HG03159 (cell line): Measurements from ENCODE around the gene ZBTB7B.
A peak's percentile ranks its signal among the peaks of the same experiment; 100 is the strongest.

Experiments used
- ATAC-seq: cut with Tn5 transposase; IDR thresholded peaks from one replicate; pipeline ENCODE4 v1.9.1; 2021; ENCODE audit warnings: mild to moderate bottlenecking, moderate library complexity; ENCODE audit not compliant: unreplicated experiment

Gene ZBTB7B

DNA sequence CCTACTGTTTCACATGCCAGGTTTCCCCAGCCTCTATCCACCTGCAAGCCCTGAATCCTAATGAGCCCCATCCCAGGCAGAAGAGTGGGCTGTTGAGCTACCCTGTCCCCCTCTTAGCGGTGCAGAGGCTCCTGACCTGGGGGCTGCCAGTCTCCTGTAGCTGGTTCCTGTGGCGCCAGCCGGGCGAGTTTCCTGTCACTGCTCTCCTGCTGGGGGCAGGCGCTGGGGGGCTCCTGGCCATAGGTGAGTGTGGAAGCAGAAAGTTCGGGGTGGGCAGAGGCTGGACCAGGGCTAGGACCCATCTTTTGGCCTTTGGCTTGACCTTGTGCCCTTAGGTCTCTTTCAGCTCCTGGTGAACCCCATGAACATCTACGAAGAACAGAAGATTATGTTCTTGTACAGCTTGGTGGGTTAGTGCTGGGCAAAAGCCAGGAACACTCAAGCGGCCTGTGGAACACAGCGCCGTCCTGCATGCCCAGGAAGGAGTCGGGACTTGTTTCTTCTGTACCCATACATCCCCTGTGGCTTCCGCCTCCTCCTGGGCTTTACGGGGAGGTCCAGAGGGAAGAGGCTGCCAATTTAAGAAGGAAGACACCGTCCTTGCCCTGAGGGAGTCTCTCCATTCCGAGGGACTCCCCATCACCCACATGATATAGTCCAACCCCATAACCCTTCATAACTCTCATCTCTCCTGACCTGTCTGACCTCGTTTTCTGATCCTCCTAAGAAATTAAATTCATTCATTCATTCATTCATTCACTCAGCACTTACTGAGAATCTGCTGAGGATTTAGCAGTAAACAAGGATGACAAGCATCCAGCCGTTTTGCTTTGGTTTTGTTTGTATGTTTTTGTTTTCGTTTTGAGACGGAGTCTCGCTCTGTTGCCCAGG is 32.0 kb downstream of the ZBTB7B start:
- no peak for ATAC-seq

DNA sequence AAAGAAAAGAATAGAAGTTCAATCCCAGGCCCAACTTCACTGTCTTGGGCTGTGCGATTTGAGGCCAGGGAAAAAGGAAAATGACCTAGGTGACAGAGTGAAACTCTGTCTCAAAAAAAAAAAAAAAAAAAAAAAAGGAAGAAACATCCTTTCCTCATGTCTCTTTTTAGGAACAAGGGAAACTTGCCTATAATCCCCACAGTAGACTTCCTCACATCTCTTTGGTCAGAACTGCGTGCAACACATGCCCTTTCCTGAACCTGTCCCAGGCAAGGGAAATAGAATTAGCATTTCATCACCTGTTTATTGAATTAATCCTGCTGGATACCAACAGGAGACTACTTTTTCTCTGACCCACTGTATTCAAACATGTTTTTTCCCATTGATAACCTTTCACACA is 33.3 kb downstream of the ZBTB7B start:
- no peak for ATAC-seq

GRCh38 chr1:155037043-155037442 is 34.4 kb downstream of the ZBTB7B start:
- ATAC-seq, result no peak

DNA sequence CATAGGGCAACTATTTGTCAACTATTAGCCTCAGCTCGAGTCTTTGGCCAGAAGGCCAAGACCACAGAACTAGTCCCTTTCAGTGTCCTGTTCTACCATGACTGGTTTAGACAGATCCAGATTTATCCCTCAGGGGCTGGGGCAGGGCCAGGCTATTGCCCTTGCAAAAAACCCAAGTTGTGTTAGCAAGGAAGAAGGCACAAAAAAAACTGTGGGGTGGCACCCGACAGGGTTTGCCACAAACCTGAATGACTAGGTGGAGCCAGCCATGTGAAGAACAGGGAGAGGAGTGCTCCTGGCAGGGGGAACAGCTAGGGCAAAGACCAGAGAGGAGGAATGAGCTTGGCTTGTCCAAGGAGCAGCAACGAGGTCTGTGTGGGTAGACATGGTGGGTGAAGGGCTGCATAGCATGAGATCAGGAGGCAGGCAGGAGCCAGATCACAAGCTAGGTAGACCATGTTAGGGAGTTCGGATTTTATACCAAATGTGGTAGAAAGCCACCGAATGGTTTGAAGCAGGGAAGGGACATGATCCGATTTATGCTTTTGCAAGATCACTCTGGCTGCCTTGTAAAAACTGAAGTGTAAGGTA is 35.3 kb downstream of the ZBTB7B start:
- ATAC-seq, result no peak

DNA sequence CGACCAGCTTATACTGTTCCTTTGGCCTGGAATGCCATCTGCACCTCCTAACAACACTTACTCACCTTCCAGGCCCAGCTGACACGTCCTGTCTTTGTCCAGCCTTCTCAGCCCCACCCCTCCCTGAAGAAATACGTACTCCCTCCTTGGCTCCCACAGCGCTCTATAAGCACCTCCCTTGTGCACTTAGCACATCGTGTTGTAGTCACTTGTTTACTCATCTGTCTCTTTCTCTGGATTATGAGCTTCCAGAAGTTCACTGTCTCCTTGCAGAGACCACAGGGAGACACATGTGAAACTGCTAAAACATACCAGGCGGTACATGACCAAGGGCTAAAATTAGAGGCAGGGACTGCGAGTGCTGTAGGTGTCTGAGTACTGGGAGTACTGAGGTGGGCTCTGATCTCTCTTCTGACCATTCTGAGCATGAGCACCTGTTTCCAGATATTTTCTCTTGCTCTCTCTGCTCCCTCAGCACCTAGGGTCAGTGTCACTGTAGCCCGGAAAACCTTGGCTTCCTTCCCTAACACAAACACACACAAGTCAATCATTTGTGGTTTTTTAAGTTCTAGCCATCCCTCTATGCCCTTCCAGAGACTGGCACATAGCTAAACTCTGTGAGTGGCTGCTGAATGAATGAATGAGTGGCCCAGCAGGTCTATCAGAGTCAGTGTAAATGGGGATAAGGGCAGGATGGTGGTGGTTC is 36.2 kb downstream of the ZBTB7B start:
- ATAC-seq, result no peak

DNA sequence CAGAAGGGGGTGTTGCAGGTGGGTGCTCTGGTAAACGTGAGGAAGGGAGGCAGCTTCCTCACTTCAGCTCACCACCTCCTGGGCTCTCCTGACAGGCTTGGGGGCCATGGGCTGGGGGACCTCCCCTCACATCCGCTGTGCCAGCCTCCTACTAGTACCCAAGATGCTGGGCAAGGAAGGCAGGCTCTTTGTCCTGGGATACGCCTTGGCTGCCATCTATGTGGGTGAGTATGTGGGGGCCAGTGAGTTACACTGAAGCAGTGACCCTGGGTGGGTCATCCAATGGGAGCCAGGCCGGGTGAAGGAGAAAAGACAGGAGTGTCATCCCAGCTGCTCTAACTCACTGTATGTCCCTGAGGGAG is 36.7 kb downstream of the ZBTB7B start:
- ATAC-seq, result no peak

DNA sequence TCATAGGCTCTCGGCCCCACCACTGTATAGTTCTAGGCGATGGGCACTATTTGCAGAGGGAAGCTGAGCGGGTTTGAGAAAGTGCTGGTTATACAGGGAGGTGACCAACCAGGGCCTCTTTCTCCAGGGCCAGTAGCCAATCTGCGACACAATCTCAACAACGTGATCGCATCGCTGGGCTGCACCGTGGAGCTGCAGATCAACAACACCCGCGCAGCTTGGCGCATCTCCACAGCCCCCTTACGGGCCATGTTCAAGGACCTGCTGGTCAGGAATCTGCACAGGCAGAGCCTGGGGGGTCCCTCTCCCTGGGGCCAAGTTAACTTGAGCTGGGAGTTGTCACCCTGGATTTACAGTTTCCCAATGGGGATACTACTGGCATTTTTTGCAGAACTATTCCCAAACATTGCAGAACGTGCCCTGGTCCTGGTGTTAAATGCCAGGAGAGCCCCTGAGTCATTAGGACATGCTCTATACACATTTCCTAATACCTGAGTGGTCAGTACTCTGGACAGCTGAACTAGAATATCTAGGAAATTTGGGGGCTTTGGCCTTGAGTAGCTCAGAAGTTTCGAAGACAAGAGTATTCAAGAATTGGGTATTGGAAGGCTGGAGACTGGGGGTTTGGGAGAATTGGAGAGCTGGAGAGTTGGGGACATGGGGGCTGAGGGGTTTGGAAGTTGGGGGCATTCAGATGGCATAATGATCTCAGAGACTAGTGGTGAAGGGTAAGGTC is 37.9 kb downstream of the ZBTB7B start:
- ATAC-seq, result no peak

- ATAC-seq, result no peak
Observed at GRCh38 chr1:155042789-155043188, 40.2 kb downstream of the ZBTB7B start.

- ATAC-seq, result no peak
Observed at GRCh38 chr1:155043301-155043702, 40.7 kb downstream of the ZBTB7B start.

DNA sequence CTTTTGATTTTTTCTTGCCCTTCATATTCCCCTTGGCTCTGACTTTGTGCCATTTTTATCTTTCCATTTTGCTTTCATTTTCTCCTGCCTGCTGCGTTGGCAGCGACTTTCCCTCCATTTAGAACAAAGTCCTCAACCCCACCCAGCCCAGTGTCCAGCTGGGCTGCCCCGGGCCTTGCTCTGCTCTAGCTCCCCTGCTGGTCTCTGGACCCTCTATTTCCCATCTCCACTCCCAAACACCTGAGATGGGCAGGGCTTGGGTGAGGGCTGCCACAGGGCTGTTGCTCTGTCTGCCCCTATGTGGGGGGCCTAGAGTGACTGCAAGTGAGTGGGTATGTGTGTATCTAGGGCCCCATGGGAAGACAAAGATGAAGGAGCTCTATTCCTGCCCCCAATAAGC is 41.2 kb downstream of the ZBTB7B start:
- ATAC-seq, result no peak

DNA sequence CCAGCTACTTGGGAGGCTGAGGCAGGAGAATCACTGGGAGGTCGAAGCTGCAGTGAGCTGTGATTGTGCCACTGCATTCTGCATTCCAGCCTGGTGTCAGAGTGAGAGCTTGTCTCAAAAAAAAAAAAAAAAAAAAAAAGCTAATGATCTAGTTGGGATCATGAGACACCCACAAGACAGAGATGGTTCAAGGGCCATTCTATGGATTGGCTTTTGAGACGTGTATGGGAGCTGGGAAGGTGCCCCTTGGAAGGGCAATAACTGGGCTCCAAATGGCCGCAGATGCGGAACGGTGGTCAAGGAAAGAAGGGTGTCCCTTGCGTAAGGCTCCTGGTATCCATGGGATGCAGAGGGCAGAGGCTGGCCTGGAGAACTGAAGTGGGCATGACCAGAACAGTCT is 41.8 kb downstream of the ZBTB7B start:
- ATAC-seq, result no peak

DNA sequence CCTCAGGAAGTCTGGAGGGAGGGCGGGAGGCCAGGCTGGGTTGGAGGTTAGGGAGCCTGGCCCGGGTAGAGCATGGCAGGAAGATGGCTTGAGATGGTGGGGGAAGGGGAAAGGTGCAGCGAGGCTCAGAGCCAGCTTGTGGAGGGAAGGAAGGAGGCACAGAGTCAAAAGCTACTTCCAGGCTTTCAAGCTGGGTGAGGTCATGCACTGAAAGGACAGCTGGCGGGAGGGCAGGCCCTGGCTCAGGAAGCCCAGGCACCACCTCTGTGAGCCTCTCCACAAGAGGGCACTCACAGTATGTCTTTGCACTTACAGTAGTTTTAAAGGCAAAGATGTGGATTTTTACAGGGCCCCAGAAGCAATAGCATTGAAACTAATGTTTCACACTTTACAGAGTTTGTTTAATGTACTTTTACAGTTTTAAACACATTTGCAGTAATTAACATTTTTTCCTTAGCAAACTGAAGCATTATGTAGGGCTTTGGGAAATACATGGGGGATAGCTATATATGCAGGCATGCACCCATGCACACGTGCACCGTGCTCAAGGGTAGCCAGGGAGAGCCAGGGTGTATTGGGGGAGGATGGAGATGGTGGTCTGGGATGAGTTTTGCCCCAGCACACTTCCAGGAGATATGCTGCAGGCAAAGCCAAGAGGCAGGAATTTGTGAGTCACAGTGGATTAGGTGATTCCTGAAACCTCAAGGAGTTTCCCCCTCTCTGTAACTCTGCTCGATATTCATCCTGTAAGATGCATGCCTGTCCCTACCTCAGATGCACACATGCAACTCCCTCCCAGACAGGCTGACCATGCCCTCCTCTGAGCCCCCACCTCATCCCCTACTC is 42.4 kb downstream of the ZBTB7B start:
- no peak for ATAC-seq

GRCh38 chr1:155048449-155049334 is 46.1 kb downstream of the ZBTB7B start:
- no peak for ATAC-seq

DNA sequence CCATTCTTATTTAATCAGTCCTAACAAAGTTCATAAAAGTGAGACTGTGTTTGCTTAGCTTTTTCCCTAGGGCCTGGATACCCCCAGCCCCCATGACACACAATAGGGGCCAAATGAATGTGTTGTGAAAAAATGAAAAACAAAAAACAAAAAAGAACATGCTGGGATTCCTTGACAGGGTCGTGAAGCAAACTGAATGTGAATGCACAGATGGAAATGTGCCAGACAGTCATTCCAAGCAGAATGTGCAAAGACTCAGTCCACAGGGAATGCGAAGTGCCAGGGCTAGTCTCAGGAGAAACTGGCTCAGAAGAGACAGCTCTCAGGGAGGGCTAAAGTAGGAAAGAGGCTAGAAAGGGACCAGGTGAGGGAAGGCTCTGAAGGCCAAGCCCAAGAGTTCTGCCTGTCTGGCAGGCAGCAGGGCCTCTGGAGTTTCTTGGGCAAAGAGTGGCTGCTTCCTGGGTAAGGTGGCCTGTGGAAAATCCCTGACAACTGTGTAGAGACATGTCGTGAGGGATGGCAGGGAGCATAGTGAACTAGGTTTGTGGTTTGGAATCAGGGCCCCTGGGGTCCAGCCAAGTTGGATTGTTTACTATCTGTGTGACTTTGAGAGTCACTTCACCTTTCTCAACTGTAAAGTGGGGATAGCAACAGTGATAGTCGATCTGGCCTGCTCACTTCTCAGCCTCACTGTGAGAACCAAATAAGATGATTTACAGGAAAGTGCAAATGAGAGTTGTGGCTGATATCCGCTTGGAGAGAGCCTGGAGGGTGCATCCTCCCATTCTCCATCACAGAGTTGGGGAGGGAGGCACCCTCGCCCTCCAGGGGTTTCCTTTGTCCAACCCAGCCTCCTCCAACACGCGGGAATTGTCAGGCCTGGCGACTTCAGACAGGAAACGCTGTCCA is 47.3 kb downstream of the ZBTB7B start:
- ATAC-seq, result no peak

- ATAC-seq, result peak; percentile 70
Observed at GRCh38 chr1:155050560-155051341, 48.1 kb downstream of the ZBTB7B start, which contains the start of gene ADAM15. ADAM15 (plus strand) TSS chr1:155051316; CDS start chr1:155051387, 71 bp downstream.

GRCh38 chr1:155051342-155051776 is 48.8 kb downstream of the ZBTB7B start:
- ATAC-seq, result peak; percentile 17

DNA sequence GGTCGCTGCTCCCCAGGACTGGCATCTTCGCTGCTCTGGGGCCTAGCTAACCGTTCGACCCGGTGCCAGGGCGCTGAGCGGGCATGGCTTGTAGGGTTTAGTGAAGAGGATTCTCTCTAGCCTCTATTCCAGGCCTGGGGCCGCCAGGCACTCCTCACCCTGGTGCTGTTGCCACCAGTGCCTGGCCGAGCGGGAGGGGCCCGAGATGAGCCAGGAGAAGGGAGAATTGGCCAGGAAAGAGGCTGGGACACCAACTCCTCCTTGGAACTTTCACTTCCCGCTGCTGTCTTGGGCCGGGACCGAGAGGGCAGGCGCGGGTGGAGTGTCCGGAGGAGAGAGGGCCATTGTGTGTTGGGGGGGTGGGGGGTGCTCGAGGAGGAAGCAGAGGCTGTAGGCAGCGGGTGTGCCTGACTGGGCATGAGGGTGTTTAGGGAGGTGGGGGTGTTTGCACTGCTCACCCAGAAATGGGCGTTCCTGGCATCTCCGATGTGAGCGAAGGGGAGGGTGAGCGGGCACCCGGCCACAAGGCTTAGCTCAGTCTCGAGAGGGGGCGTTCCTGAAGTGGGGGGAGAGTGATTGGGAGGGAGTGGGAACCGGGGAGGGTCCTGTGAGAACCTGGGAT is 49.3 kb downstream of the ZBTB7B start:
- no peak for ATAC-seq
